H9 (cell line): ENCODE measurements around the gene FMO2. TPM values are rescaled to one million over a fixed set of nuclear protein-coding genes. Genes with fewer than 3 reads are reported as not detected.

Experiments used
- DNase-seq: peaks from one replicate; pipeline ENCODE4 v3.0.0-alpha.2; 2017
- H2AFZ ChIP-seq: one replicate; pipeline ENCODE4 v1.6.1; 2013; ENCODE audit warnings: mild to moderate bottlenecking, low read length, control low read depth, moderate library complexity
- H2AK5ac ChIP-seq: 2 replicates; pipeline ENCODE4 v1.6.1; 2013; ENCODE audit warnings: low read length, control low read depth, mixed read lengths; ENCODE audit not compliant: insufficient read length
- H2BK120ac ChIP-seq: one replicate; pipeline ENCODE4 v1.6.1; 2013; ENCODE audit warnings: low read depth, mild to moderate bottlenecking, low read length, control low read depth, inconsistent platforms; ENCODE audit not compliant: poor library complexity, severe bottlenecking
- H2BK12ac ChIP-seq: 2 replicates; pipeline ENCODE4 v1.6.1; 2013; ENCODE audit warnings: low read length, control low read depth, mixed read lengths, low read depth; ENCODE audit not compliant: insufficient read length
- H2BK15ac ChIP-seq: 2 replicates; pipeline ENCODE4 v1.6.1; 2013; ENCODE audit warnings: low read depth, low read length, control low read depth
- H2BK20ac ChIP-seq: one replicate; pipeline ENCODE4 v1.6.1; 2013; ENCODE audit warnings: low read depth, mild to moderate bottlenecking, low read length, control low read depth, inconsistent platforms; ENCODE audit not compliant: poor library complexity, severe bottlenecking
- H2BK5ac ChIP-seq: 2 replicates; pipeline ENCODE4 v1.6.1; 2013; ENCODE audit warnings: low read length, control low read depth, mixed read lengths; ENCODE audit not compliant: insufficient read length
- H3K14ac ChIP-seq: 2 replicates; pipeline ENCODE4 v1.6.1; 2013; ENCODE audit warnings: low read length, control low read depth; ENCODE audit not compliant: insufficient read depth
- H3K18ac ChIP-seq: 2 replicates; pipeline ENCODE4 v1.6.1; 2013; ENCODE audit warnings: low read depth, mild to moderate bottlenecking, mixed read lengths, low read length, control low read depth; ENCODE audit not compliant: insufficient read length
- H3K23ac ChIP-seq: 2 replicates; pipeline ENCODE4 v1.6.1; 2013; ENCODE audit warnings: low read length, control low read depth, mixed read lengths, low read depth; ENCODE audit not compliant: insufficient read length
- H3K23me2 ChIP-seq: 2 replicates; pipeline ENCODE4 v1.6.1; 2013; ENCODE audit warnings: low read depth, mild to moderate bottlenecking, mixed read lengths, low read length, control low read depth; ENCODE audit not compliant: insufficient read length, poor library complexity, severe bottlenecking
- H3K27ac ChIP-seq: 2 replicates; pipeline ENCODE4 v1.5.1; 2013; ENCODE audit warnings: low read length, control low read depth, mixed read lengths, low read depth; ENCODE audit not compliant: insufficient read length
- H3K27me3 ChIP-seq: 2 replicates; pipeline ENCODE4 v1.6.1; 2013; ENCODE audit warnings: low read length, control low read depth, inconsistent platforms; ENCODE audit not compliant: insufficient read depth
- H3K4ac ChIP-seq: 2 replicates; pipeline ENCODE4 v1.6.1; 2013; ENCODE audit warnings: low read depth, mild to moderate bottlenecking, control low read depth, inconsistent platforms, low read length, moderate library complexity
- H3K4me1 ChIP-seq: 2 replicates; pipeline ENCODE4 v1.6.1; 2013; ENCODE audit warnings: low read length, control low read depth, inconsistent platforms; ENCODE audit not compliant: insufficient read depth
- H3K4me2 ChIP-seq: 2 replicates; pipeline ENCODE4 v1.6.1; 2013; ENCODE audit warnings: low read length, control low read depth, mixed read lengths; ENCODE audit not compliant: insufficient read length, insufficient read depth
- H3K56ac ChIP-seq: 2 replicates; pipeline ENCODE4 v1.6.1; 2013; ENCODE audit warnings: low read depth, mild to moderate bottlenecking, mixed read lengths, low read length, control low read depth; ENCODE audit not compliant: insufficient read length
- H3K79me1 ChIP-seq: 2 replicates; pipeline ENCODE4 v1.6.1; 2013; ENCODE audit warnings: low read depth, mild to moderate bottlenecking, moderate library complexity, low read length, control low read depth, inconsistent platforms; ENCODE audit not compliant: insufficient read depth, poor library complexity, severe bottlenecking
- H3K79me2 ChIP-seq: 2 replicates; pipeline ENCODE4 v1.6.1; 2013; ENCODE audit warnings: low read length, control low read depth, inconsistent platforms; ENCODE audit not compliant: insufficient read depth
- H3K9ac ChIP-seq: 2 replicates; pipeline ENCODE4 v1.6.1; 2013; ENCODE audit warnings: low read length, control low read depth, mixed read lengths; ENCODE audit not compliant: insufficient read length; ENCODE audit errors: extremely low read depth
- H3K9me3 ChIP-seq: one replicate; pipeline ENCODE4 v1.6.1; 2013; ENCODE audit warnings: low read depth, low read length, inconsistent platforms; ENCODE audit not compliant: control insufficient read depth
- H3T11ph ChIP-seq: one replicate; pipeline ENCODE4 v1.6.1; 2013; ENCODE audit warnings: mild to moderate bottlenecking, low read length, control low read depth, inconsistent platforms
- H4K20me1 ChIP-seq: one replicate; pipeline ENCODE4 v1.6.1; 2013; ENCODE audit not compliant: control insufficient read depth, insufficient read length, insufficient read depth
- H4K5ac ChIP-seq: 2 replicates; pipeline ENCODE4 v1.6.1; 2013; ENCODE audit warnings: low read depth, mild to moderate bottlenecking, mixed read lengths, low read length, control low read depth; ENCODE audit not compliant: insufficient read length
- H4K8ac ChIP-seq: replicated peaks from 2 replicates; pipeline ENCODE4 v1.6.1; 2013; ENCODE audit warnings: low read length, control low read depth, mixed read lengths, low read depth; ENCODE audit not compliant: insufficient read length
- H4K91ac ChIP-seq: 2 replicates; pipeline ENCODE4 v1.6.1; 2013; ENCODE audit warnings: low read depth, mild to moderate bottlenecking, moderate library complexity, mixed read lengths, low read length, control low read depth; ENCODE audit not compliant: insufficient read length
- H3K27ac Mint-ChIP-seq, 3 experiments: 2 replicates in 2 of 3; 3 replicates in 1 of 3; pipeline ENCODE4 v1.8.0; 2020 to 2021; ENCODE audit warnings: mixed read lengths in 3 of 3, mild to moderate bottlenecking in 1 of 3, moderate library complexity in 1 of 3
- H3K27me3 Mint-ChIP-seq: 2 replicates; pipeline ENCODE4 v1.8.0; 2021; ENCODE audit warnings: low read depth, mild to moderate bottlenecking, moderate library complexity, mixed read lengths
- H3K36me3 Mint-ChIP-seq, 3 experiments: 2 replicates in 2 of 3; 3 replicates in 1 of 3; pipeline ENCODE4 v1.8.0; 2020 to 2021; ENCODE audit warnings: low read depth in 3 of 3, mixed read lengths in 3 of 3; ENCODE audit not compliant: insufficient read depth in 1 of 3
- H3K4me1 Mint-ChIP-seq, 2 experiments: 2 replicates each; pipeline ENCODE4 v1.8.0; 2020; ENCODE audit warnings: mixed read lengths in 2 of 2
- H3K4me3 Mint-ChIP-seq, 2 experiments: 2 replicates in 1 of 2; 3 replicates in 1 of 2; pipeline ENCODE4 v1.8.0; 2020 to 2021; ENCODE audit warnings: mild to moderate bottlenecking in 2 of 2, mixed read lengths in 2 of 2, moderate library complexity in 1 of 2
- H3K9me3 Mint-ChIP-seq, 2 experiments: 2 replicates in 1 of 2; 3 replicates in 1 of 2; pipeline ENCODE4 v1.8.0; 2020; ENCODE audit warnings: mild to moderate bottlenecking in 2 of 2, mixed read lengths in 2 of 2, moderate library complexity in 1 of 2
- CTCF ChIP-seq: fragments of 200-600 bp; sonication (generic); conservative IDR thresholded peaks from 3 replicates; pipeline ENCODE4 v1.8.0; 2021; ENCODE audit warnings: antibody characterized with exemption, mild to moderate bottlenecking
- WGBS: extraction: QIAGEN DNeasy Blood & Tissue Kit; methylation state at CpG from one replicate; pipeline ENCODE4 v1.1.7; 2013; ENCODE audit warnings: missing lambda C conversion rate, low lambda C conversion rate, mixed read lengths; ENCODE audit not compliant: insufficient read length; ENCODE audit errors: extremely low coverage; 5-methylcytosine and 5-hydroxymethylcytosine counted together
- total RNA-seq: library from RNA; stranded (reverse); gene quantifications from 2 replicates; pipeline ENCODE4 v1.2.1, GENCODE V29; 2021

FMO2 gene
- total RNA-seq, 1 experiment from 2014 or later = not detected

GRCh38 chr1:171137580-171137979 lies 47.5 kb upstream of the FMO2 start:
- DNase-seq = no peak
- Mint-ChIP-seq H3K36me3 (no peaks in the 10 kb centered on the region), H3K27ac (peak overlapping the region in 1 of 3 experiments; percentile 41; a peak in 2 of 7 replicates), H3K4me3 (no peak overlapping the region), H3K27me3 (no peaks in the 10 kb centered on the region), H3K9me3 (no peaks in the 10 kb centered on the region), H3K4me1 (peaks cover 25 to 26% of the 10 kb centered on the region in 2 experiments)
- Histone ChIP-seq H3K23me2 (no peaks in the 10 kb centered on the region), H4K8ac (no peak overlapping the region), H2BK12ac (no peak overlapping the region), H4K20me1 (no peaks in the 10 kb centered on the region), H2BK20ac (no peak overlapping the region), H3T11ph (no peak overlapping the region), H3K9ac (no peak overlapping the region), H3K23ac (no peak overlapping the region), H2BK5ac (no peak overlapping the region), H3K18ac (no peak overlapping the region), H3K4me2 (no peak overlapping the region), H3K27ac (no peak overlapping the region), H3K14ac (no peak overlapping the region), H3K9me3 (no peaks in the 10 kb centered on the region), H2BK120ac (no peak overlapping the region), H3K79me2 (no peaks in the 10 kb centered on the region), H3K4me1 (no peaks in the 10 kb centered on the region; the same call in 1 of the 2 replicates), H2AK5ac (no peak overlapping the region), H2BK15ac (no peak overlapping the region), H4K91ac (no peak overlapping the region), H3K56ac (no peak overlapping the region), H2AFZ (no peak overlapping the region), H3K79me1 (no peaks in the 10 kb centered on the region), H3K4ac (no peak overlapping the region), H4K5ac (no peak overlapping the region), H3K27me3 (no peaks in the 10 kb centered on the region)
- no CpG with 5 or more reads among the region's 2 CpGs for WGBS
- TF ChIP-seq CTCF = no peak
